Stimulated activated CD4-positive, alpha-beta T cell treated with anti-CD3 and anti-CD28 coated beads, Interleukin-15, amount 100 ng/mL, for 1 hour (primary cell): ENCODE data around the gene TRPC6.
"Not testable (repeated sequence)": the region's sequence is repeated elsewhere in the genome, so short reads cannot be mapped to it uniquely, and the experiment has no call there.

Experiments used
- DNase-seq, 2 donors: peaks; one replicate each; pipeline ENCODE4 v3.0.0-alpha.2; 2020; ENCODE audit warnings: low read depth in 1 of 2, low spot score in 1 of 2

Gene TRPC6

GRCh38 chr11:101523193-101523592 lies 60.6 kb downstream of the TRPC6 start:
- DNase-seq = no peak

- no peak for DNase-seq
Measured at GRCh38 chr11:101521821-101522220, 62.0 kb downstream of the TRPC6 start.

GRCh38 chr11:101516546-101516945 lies 67.3 kb downstream of the TRPC6 start:
- DNase-seq = no peak

GRCh38 chr11:101511065-101511464 lies 72.7 kb downstream of the TRPC6 start:
- DNase-seq = no peak

- no peak for DNase-seq
Measured at GRCh38 chr11:101510591-101510990, 73.2 kb downstream of the TRPC6 start.

- DNase-seq = no peak
Measured at GRCh38 chr11:101509922-101510321, 73.9 kb downstream of the TRPC6 start.

GRCh38 chr11:101508370-101508769 lies 75.4 kb downstream of the TRPC6 start:
- no peak for DNase-seq

- DNase-seq = no peak
Measured at GRCh38 chr11:101498891-101499290, 84.9 kb downstream of the TRPC6 start.

GRCh38 chr11:101497291-101497690 lies 86.5 kb downstream of the TRPC6 start:
- DNase-seq = no peak

- no peak for DNase-seq
Measured at GRCh38 chr11:101487775-101488174, 96.0 kb downstream of the TRPC6 start.

GRCh38 chr11:101482556-101483124 lies 101.2 kb downstream of the TRPC6 start:
- DNase-seq = no peak

GRCh38 chr11:101478587-101479369 lies 105.0 kb downstream of the TRPC6 start:
- no peak for DNase-seq

- no peak for DNase-seq
Measured at GRCh38 chr11:101477926-101478325, 105.9 kb downstream of the TRPC6 start.

- DNase-seq = no peak
Measured at GRCh38 chr11:101476191-101476590, 107.6 kb downstream of the TRPC6 start.

GRCh38 chr11:101475699-101476098 lies 108.1 kb downstream of the TRPC6 start:
- DNase-seq = no peak

GRCh38 chr11:101474666-101475065 lies 109.1 kb downstream of the TRPC6 start:
- no peak for DNase-seq

GRCh38 chr11:101470881-101471520 lies 112.8 kb downstream of the TRPC6 start:
- no peak for DNase-seq

GRCh38 chr11:101470419-101470818 lies 113.4 kb downstream of the TRPC6 start:
- DNase-seq = no peak

- no peak for DNase-seq
Measured at GRCh38 chr11:101466352-101466751, 117.5 kb downstream of the TRPC6 start.

GRCh38 chr11:101464388-101464787 lies 119.4 kb downstream of the TRPC6 start:
- not testable (repeated sequence) for DNase-seq

GRCh38 chr11:101459020-101459419 lies 124.8 kb downstream of the TRPC6 start:
- no peak for DNase-seq

- DNase-seq = no peak
Measured at GRCh38 chr11:101458161-101458560, 125.6 kb downstream of the TRPC6 start.
